Posterior vena cava (tissue), 2 donors: ENCODE measurements around the gene EXOC8. TPM values are rescaled to one million over a fixed set of nuclear protein-coding genes. Genes with fewer than 3 reads are reported as not detected.

Experiments used
- total RNA-seq, 2 donors: library from RNA; stranded (reverse); fragmentation: NEBNext Ultra II Directional; extraction: Animal tissue kit (Norgen Biotek cat#: 25700); gene quantifications; one replicate each; pipeline ENCODE4 v1.2.1, GENCODE V29; 2021
- donor health status: DM: yes; HTN: yes; CAD: no.
- donor health status: DM: yes; HTN: yes; CAD: no.

EXOC8 gene
- total RNA-seq, 2 donors from 2014 or later = 12.5 to 15.7 TPM

Other genes with a start within 250 kb of the EXOC8 start
- not detected for gene TRIM67, start 175.8 kb downstream of the EXOC8 start, total RNA-seq
- 10 to 100 TPM; 31.2 to 34.1 TPM for gene GNPAT, start 96.6 kb downstream of the EXOC8 start, total RNA-seq
- 1 to 10 TPM; 6.0 to 9.6 TPM for gene SPRTN, start 441 bp upstream of the EXOC8 start, total RNA-seq
- 10 to 100 TPM; 29.6 to 33.1 TPM for gene EGLN1, start 84.4 kb upstream of the EXOC8 start, total RNA-seq
- 10 to 100 TPM; 41.4 to 42.7 TPM for gene TSNAX, start 190.8 kb upstream of the EXOC8 start, total RNA-seq